OCI-LY3 (cell line): ENCODE results near the gene FLYWCH2.

Experiments used
- CTCF ChIP-seq: fragments of 200-600, 300-600 bp; sonication (generic); IDR thresholded peaks from 2 replicates; pipeline ENCODE4 v1.5.1; 2014; ENCODE audit warnings: antibody characterized with exemption, low read length, low read depth
- EZH2phosphoT487 ChIP-seq: fragments of 200-600 bp; shearing (Covaris generic); IDR thresholded peaks from 2 replicates; pipeline ENCODE4 v1.6.1; 2018; ENCODE audit warnings: antibody characterized with exemption, mixed run types, low read depth

- no peak for TF ChIP-seq CTCF
- no peak for TF ChIP-seq EZH2phosphoT487
Measured at GRCh38 chr16:2855536-2855935, 27.5 kb upstream of the FLYWCH2 start.
